SK-N-DZ (cell line): ENCODE measurements around the gene EFNA2.

ENCODE experiments used
- DNase-seq: peaks from one replicate; pipeline ENCODE4 v3.0.0-alpha.2; 2015; ENCODE audit warnings: low spot score

The EFNA2 gene

DNA sequence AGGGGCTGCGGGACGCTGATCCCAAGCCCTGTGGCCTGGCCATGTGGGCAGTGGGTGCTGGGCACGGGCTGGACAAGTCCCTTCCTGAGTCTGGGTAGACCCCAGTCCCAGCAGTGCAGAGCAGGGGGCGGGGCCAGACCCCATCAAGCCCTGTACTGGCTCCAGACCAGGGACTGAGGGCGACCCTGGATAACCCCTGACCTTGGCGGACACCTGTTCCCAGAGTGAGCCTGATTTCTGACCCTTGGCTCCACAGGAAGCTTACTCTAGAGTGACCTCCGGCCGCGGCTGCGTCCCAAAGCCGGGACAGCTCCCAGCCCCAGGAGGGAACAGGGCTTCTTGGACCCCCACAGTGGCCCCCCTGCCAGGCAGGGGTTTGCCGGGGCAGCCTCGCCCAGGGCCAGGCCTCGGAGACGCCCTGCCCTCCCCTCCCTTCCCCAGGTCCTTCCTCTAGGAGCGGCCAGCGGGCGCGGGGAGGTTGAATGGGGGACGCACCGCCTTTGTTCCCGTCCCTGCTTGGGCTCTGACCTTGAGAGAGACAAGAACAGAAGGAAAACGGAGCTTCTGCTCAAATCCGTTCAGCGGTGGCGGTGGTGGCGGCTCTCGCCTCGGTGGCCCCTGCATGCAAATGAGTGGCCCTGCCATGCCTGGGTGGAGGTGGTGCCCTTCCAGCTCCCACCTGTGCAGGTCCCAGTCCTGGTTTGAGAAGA, 2.3 kb upstream of the EFNA2 start:
- no peak for DNase-seq

DNA sequence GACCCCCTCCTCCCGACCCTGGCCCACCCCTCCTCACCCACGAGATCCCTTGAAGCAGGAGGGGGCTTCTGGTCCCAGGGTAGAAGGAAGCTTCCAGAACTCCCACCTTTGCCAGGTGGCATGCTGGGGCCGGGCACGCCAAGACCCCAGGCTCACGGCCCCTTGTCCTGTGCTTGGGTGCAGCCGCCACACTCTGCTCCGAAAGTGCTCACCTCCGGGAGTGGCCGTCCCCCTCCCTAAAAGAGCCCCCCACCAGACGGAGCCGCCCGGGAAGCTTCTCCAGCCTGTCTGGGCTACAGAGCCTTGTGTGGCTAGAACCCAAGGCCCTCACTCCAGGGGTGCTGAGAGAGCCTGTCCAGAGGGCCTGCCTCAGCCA, 1.8 kb upstream of the EFNA2 start:
- no peak for DNase-seq

DNA sequence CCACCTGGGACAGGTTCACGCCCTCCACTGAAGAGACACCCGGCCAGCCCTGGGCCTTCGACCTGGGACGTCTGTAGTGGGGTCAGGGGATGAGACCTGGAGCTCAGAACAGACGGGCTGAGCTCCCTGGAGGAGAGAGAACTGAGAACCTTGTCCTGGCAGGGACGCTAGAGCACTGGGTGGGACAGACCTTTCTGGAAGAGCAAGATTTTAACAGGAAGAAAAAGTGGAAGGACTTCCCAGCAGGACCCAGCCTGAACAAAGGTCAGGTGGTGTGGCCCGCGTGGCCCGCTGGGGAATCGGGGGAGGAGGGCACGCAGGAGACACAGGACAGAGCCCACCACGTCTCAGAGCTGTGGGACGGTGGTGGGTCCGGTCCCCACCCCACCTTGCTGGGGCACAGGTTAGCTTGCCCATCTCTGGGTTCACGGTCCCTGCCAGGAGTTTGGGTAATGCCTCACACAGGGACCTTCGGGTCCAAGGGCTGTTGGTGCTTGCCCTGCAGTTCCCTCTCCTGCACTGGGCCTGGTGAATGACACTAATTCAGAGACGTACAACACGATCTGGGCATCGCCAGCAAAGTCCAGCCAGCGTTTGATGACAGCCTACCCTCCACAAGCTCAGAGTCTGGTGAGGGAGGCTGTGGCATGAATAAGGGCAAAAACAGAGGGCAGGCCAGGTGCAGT, 1.2 kb upstream of the EFNA2 start:
- DNase-seq: no peak

DNA sequence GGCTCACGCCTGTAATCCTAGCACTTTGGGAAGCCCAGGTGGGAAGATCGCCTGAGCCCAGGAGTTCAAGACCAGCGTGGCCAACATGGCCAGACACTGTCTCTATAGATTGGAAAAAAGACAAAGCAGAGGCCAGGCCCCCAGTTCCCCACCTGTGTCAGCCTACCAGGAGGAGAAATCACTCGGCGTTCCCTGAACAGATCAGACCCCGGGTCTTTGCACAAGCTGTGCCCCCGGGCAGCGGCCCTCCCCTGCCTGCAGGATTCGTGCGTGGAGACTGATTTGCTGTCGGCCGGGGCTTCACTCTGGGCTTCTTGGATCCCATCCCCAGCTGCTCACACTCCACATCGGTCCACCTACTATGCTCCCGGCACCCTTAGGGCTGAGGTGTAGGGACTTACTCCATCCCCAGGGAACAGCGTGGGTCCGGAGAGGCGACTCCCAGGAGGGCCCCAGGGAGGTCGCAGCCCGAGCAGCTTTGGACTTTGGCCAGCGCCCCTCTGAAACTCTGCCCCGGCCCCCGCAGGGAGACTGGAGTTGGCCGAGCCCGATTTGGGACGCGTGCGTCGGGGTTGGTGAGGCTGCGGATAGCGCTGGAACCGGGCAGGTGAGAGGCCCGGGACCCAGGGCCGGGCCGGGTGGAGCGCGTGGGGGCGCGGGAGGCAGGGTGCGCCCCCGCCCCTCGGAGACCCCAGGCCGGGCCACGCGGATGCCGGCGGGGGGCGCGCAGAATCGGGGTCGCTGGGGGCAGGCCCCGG, 515 bp upstream of the EFNA2 start:
- DNase-seq: no peak

DNA sequence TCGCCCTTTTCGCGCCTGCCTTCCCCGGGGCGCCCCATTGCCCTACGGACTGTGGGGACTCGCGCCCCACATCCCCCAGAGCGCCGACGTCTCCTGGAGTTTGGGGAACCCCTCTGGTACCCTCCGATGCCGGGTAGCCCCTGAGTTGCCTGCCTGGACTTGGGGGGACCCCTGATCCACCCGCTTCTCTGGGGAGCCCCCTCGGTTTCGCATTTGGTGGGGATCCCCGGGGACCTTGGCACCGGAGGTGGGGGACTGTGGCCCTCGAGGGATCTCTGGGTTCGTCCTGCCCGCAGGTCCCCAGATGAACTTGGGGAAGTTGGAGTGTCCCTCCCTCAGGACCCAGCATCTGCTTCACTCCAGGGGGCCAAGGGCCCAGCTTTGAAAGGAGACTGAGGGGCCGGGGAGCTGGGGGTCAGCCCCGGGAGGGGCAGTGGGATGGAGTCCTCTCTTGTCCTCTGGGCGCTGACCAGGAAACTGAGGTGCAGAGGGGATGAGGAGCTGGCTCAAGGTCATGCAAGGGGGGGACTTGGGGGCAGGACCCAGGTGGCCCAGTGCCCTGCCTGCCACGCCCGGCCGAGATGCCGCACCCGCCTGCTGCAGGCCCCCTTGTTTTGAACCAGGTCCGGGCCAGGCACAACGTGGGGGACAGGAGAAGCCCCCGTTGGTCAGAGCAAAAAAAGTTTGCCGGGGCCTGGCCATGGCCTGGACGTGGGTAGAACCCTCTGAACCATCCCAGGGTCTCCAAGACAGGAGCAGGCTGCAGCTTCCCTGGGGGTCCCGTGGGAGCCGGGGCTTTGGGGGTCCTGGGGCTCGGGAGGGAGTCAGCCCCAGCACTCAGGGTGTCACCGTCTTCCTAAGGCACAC, 1.0 kb downstream of the EFNA2 start:
- no peak for DNase-seq

DNA sequence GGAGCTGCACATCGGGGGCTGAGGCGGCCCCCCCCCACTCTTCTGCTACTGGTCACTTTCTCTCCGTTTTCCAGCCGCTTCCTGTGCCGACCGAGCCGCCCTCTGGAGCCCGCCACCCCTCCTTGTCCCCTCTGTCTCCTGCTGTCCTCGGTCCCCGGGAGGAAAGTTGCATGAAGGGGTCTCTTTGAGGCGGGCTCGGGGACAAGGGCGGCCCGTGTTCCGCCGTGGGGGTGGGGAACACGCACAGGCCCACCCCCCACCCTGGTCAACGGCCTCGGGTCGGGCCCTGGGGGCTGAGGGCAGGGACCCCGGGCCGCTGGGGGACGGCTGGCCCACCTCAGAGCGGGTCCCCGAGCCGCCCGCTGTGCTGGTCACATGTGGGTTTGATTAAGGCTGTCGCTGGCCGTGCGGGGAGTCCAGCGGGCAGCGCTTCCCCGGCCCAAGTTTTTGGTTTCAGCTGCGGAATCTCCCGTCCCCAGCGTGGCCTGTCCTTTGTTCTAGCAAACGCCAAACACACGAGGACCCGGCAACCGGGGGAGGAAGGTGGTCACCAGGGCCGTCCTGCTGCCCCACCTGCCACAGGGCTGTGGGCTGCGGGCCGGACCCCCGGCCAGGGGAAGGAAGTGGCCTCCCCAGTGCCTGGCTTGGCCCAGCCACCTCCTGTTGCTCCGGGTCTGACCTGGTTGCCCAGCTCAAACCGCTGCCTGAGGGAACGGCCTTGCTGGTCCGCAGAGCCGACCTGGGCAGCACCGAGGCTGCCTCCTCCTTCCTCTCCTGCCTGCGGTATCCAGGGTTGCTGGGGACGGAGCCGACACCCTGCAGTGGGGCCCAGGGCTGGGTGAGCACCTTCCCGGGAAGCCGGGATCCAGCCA, 1.9 kb downstream of the EFNA2 start:
- DNase-seq: no peak

DNA sequence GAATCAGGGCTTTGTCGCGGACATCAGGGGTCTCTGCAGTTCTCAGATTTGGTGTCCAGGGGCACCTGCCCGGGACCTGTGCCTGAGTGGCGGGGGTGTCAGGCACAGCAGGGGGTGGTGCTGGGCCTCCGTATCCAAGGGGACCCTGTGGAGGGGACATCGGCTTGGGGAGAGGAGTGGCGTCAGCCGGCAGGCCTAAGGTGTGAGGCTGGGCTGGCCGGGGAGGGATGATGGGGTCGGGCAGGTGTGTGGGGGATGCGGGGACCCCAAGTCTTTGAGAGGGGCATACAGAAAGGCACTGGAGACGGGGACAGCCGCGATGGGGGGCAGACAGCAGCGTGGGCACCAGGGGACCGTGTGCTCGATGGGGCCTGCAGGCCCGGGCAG, 2.5 kb downstream of the EFNA2 start:
- DNase-seq: no peak

DNA sequence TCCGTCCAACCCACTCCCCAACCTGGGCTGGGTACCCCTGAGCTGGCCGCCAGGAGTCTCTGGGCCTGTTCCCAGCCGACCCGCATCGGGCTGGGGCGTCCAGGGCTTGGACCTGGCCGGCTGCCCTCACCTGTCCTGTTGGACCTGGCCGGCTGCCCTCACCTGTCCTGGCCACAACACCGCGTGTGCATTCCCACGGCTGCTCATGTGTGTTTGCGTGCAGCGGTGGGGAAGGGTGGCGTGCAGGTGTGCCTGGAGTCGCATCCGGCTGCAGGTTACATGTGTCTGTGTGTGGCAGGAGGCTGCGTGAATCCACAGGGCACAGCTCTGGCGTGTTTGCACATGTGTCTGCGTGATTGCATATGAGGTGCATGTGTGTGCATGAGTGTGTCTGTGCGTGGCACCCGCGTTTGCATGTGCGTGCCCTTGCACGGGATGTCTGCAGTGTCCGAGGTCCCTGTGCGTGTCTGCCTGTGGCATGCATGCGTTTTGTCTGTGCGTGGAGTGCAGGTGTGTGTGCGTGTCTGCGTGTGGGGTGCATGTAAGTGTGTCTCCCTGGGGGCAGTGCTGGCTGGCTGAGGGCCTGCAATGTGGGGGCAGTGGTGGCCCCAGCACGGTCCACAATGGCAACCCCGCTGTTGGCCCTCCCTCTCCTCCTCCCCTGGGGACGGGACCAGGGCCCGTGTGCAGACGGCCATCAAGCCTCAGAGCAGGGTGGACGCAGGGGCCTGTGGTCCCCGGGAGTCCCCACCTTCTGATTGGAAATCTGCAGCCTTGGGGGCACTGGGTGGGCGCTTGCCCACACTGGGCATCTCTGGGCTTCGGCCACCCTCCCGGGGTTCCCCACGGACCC, 3.4 kb downstream of the EFNA2 start:
- DNase-seq: no peak

DNA sequence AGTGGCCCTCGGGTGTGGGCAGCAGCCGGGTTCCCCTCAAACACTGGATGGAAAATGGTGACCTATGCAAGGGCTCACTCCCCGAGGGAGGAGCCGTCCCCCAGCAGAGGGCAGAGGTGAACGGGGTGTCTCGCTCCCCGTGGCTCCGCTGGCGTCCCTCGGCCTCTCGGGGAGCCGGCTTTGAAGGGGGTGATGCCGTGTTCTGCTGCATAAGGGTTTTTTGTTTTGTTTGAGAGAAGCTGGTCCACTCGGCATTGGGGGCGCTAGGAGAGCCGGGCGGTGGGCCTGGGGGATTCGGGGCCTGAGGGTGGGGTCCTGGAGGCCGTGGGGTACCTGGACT, 4.0 kb downstream of the EFNA2 start:
- no peak for DNase-seq

DNA sequence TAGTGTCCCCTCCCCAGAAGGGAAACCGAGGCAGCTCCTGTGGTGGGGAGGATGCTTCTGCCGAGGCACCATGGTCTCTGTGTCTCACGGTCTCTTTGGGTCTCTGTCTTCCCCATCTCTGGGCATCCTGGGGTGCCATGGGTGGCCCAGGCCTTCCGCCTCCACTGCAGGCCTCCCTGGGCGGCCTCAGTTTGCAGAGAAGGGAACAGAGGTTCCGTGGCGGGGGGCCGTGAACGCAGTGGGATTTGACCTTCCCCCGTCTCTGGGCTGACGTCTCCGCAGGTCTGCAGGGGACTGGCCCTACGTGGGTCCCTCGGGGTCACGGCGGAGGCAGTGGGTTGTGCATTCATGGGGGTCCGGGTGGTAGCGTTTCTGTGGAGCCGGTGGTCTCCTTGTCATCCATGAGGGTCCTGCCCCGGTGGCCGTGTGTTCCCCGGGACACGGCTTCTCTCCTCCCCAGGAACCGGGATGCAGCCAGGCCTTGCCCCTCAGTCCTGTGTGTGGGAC, 4.6 kb downstream of the EFNA2 start:
- DNase-seq: no peak

DNA sequence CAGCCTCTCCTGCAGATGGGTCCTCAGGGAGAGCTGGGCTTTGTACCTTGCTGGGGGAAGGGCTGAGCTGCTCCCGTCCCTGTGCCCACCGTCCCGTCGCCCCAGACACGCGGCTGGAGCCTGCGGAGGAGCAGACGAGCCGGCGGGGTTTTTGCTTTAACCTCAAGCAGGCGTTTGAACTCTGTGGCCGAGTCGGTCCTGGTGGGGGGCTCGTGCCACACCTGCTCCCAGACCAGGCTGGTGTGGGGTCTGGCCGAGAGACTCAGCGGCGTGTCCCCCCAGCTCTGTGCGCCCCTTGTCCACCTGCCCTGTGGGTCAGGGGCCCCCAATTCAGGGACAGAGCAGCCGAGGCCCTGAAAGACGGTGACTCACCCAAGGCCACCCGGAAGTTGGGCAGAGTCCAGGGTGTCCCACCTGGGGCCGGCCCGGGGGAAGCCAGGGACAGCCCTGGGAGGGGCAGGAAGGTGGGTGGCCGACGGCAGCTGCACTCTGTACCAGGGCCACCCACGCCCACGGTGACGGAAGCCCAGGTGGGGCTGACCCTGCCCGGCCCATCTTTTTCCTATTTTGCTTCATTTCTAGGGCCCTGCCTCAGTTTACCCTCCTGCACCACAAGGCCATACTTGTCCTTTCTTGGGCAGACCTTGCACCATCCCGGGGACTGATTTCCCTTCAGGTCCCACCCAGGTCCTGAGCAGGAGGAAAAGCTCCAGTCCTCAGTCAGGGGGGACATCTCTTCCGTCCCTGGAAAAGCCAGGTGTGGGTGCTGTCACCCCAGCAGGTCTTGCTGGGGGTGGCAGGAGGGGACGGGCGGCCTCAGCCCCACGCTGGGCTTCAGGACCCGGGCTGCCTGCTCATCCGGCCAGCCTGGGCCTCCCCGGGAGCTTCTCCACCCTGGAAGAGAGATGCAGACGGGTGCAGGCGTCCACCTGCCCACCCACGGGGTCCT, 5.3 kb downstream of the EFNA2 start:
- no peak for DNase-seq

DNA sequence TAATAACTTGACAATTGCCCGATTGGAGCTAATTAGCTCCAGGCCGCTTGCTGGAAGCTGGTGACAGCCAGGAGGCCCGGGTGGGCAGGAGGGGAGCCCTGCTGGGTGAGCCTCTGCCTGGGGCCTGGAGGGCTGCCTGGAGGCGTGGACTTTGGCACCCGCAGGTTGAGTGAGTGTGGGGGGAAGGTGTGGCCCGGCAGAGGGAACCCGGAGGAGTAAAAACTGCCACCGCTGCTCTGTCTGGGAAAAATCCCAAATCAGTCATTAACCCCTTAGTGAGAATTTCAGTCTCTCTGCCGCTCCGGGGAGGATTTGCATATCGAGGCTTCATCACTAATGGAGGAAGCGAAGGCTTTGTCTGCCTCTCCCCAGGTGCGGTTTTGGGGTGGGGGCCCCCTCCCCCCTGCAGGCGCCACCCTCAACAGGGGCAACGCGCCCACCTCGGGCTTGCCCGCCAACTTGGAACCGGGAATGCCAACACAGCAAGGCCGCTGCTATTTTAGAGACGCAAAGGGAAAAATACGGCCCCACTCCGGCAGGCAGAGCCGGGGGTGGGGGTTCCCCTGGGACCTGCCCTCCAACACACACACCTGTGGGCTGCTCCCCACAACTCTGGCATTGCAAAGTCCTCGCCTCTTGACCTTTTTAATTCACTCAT, 6.2 kb downstream of the EFNA2 start:
- DNase-seq: no peak

DNA sequence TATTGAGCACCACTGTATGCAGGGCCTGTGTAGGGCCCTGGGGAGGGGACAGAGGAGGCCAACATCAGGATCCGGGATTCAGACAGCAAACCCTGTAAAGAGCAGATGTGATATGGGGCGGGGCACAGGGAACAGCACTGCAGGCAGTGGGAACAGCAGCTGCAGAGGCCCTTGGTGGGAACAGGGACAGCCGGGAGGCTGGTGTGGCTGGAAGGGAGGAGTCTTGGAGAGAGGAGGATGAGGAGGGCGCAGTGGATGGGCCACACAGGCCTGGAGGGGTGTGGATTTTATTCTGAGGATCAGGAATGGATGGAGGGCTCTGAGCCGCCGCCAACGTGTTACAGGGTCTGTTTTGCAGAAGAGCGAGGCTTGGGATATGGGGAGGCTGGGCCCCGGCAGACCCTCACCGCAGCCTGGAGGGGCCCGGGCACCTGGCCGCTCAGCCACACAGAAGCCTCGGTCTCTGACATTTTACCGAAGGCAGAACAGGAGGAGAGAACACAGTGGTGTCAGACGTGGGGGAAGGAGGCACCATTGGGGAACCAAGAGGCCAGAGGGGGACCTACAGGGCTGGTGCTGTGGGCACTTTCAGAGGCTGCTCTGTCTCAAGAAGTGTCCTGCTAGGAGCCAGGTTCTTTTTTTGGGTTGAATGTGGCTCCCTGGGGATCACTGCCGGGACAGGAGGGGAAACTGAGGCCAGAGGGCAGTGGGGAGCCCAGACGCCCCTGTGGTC, 6.9 kb downstream of the EFNA2 start:
- DNase-seq: no peak

DNA sequence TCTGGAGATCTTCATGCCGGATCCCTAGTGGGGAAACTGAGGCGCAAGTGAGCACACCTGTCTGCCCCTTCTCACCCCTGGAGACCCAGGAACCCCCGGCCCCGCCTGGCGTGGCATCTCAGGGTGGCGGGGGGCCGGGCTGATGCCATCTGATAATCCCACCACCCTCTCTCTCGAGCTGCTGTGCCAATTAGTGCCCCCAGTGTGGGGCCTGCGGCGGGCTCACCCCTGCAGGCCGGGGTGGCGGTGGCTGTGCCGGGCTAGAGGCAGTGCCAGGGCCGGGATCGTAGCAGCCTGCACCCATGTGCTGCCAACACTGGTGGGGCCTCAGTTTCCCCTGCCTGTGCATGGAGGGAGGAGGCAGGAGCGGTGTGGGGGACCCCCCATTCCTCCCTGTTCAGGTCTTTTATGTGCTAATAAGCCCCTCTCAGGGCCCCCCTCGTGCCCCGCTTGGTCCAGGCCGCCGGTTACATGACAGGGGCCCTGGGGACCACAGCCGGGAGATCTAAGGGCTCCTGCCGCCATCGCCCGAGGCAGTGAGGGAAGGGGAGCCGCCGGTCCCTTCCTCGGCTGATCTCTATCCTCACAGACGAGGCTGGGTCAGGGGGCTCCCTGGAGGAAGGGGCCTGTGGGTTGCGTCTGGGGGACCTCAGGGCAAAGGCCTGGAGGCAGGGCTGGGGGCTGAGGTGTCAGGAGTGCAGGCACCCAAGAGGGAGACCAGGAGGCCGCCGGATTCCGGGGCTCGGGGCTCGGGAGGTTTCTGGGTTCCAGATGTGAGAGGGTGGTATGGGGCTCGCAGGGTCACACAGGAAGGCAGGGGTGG, 8.3 kb downstream of the EFNA2 start:
- DNase-seq: no peak

DNA sequence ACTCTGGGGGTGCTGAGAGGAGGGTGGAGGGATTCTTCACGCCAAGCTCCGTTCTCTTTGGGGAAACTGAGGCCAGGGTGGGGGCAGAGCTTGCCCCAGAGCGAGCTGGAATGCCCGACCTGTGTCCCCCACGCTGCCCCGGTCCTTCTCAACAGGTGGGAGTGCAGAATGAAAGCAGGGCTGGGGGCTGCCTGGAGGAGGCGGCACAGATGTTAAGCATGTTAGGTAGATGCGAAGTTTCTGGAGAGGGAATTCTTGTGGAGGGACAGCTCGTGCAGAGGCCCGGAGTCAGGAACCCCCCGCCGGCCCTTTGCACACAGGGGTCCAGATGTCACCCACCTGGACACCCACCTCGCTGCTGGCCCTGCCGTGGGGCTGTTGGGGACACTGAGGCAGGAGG, 9.0 kb downstream of the EFNA2 start:
- no peak for DNase-seq

DNA sequence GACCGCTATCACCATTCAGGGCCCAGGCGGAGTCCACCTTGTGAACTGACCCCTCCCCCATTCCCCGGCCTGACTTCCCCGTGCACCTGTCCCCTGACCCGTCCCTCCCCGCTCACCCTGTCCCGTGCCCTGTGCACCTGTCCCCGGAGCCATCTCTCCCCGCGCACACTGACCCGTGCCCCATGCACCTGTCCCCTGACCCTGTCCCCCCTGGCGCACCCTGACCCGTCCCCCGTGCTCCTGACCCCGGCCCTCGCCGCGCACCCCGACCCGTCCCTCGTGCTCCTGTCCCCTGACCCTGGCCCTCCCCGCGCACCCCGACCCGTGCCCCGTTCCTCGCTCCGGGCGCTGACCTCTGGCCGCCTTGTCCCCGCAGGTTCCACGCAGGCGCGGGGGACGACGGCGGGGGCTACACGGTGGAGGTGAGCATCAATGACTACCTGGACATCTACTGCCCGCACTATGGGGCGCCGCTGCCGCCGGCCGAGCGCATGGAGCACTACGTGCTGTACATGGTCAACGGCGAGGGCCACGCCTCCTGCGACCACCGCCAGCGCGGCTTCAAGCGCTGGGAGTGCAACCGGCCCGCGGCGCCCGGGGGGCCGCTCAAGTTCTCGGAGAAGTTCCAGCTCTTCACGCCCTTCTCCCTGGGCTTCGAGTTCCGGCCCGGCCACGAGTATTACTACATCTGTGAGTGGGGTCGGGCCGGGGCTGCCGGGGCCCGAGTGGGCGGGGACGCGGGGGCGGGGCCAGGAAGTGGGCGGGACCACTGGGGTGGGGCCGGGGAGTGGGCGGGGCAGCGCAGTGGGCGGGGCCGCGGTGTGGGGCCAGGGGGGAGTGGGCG, 9.7 kb downstream of the EFNA2 start:
- DNase-seq: no peak
